Right atrium auricular region (tissue), 2 donors: Measurements from ENCODE around the gene CAPN13. TPM values are rescaled to one million over a fixed set of nuclear protein-coding genes. Genes with fewer than 3 reads are reported as not detected.

ENCODE experiments used
- DNase-seq: peaks from one replicate; pipeline ENCODE4 v3.0.0-alpha.2; 2019; ENCODE audit warnings: low spot score
- H3K27ac ChIP-seq, 2 donors: fragments of 200-600 bp; sonication (generic); 1 replicate in 1 of 2; 2 replicates in 1 of 2; pipeline ENCODE4 v1.5.1; 2016 to 2019
- H3K27me3 ChIP-seq, 2 donors: fragments of 200-600 bp; sonication (generic); one replicate each; pipeline versions ENCODE4 v1.5.1 to v1.6.0; 2017 to 2019
- H3K36me3 ChIP-seq: fragments of 200-600 bp; sonication (generic); one replicate; pipeline ENCODE4 v1.5.1; 2016
- H3K4me1 ChIP-seq, 2 donors: fragments of 200-600 bp; sonication (generic); one replicate each; pipeline versions ENCODE4 v1.5.1 to v1.6.0; 2017 to 2019
- H3K4me3 ChIP-seq, 2 donors: fragments of 200-600 bp; sonication (generic); 1 replicate in 1 of 2; 2 replicates in 1 of 2; pipeline ENCODE4 v1.5.1; 2017 to 2019; ENCODE audit warnings: mild to moderate bottlenecking in 1 of 2, moderate library complexity in 1 of 2
- H3K9me3 ChIP-seq, 2 donors: fragments of 200-600 bp; sonication (generic); one replicate each; pipeline ENCODE4 v1.5.1; 2019
- total RNA-seq, 2 donors: library from RNA; depleted of rRNA; stranded (reverse); fragments of >200 nt; gene quantifications; one replicate each; pipeline ENCODE4 v1.1.0, GENCODE V29; 2016
- TF ChIP-seq, protein P1 (sequence below), 2 donors: fragments of 200-600 bp; sonication (generic); IDR thresholded peaks; one replicate each; pipeline ENCODE4 v1.5.1; 2019; ENCODE audit warnings: antibody characterized with exemption in 2 of 2

The CAPN13 gene
- total RNA-seq, 2 donors from 2014 or later: not detected

DNA sequence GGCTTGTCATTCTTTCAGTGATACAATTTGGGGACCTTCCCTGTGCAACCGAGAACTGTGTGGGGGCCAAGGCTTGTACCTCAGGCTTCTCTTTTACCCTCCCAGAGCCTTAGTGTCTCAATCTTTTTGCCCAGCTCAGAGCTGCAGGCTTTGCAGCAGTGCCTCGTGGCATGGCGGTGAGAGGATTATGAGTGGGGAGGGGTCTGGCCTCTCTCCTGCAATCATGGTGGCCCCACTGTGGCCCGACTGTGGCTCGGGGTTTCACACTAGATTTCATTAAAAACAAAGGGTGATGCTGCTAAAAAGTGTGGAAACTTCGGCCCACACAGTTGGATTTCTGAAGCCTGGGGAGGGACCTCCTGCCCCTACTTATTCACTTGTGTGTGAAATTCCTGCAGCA, 75.5 kb downstream of the CAPN13 start:
- H3K4me1 ChIP-seq: no peaks in the 10 kb centered on the region
- no peaks in the 10 kb centered on the region for H3K27me3 ChIP-seq
- no peaks in the 10 kb centered on the region for H3K36me3 ChIP-seq
- TF ChIP-seq, protein P1, sequence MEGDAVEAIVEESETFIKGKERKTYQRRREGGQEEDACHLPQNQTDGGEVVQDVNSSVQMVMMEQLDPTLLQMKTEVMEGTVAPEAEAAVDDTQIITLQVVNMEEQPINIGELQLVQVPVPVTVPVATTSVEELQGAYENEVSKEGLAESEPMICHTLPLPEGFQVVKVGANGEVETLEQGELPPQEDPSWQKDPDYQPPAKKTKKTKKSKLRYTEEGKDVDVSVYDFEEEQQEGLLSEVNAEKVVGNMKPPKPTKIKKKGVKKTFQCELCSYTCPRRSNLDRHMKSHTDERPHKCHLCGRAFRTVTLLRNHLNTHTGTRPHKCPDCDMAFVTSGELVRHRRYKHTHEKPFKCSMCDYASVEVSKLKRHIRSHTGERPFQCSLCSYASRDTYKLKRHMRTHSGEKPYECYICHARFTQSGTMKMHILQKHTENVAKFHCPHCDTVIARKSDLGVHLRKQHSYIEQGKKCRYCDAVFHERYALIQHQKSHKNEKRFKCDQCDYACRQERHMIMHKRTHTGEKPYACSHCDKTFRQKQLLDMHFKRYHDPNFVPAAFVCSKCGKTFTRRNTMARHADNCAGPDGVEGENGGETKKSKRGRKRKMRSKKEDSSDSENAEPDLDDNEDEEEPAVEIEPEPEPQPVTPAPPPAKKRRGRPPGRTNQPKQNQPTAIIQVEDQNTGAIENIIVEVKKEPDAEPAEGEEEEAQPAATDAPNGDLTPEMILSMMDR (IDR thresholded peaks at IDR 0.05): no peak
- H3K27ac ChIP-seq: no peak overlapping the region
- H3K9me3 ChIP-seq: no peaks in the 10 kb centered on the region
- no peak overlapping the region for H3K4me3 ChIP-seq
- DNase-seq: no peak

DNA sequence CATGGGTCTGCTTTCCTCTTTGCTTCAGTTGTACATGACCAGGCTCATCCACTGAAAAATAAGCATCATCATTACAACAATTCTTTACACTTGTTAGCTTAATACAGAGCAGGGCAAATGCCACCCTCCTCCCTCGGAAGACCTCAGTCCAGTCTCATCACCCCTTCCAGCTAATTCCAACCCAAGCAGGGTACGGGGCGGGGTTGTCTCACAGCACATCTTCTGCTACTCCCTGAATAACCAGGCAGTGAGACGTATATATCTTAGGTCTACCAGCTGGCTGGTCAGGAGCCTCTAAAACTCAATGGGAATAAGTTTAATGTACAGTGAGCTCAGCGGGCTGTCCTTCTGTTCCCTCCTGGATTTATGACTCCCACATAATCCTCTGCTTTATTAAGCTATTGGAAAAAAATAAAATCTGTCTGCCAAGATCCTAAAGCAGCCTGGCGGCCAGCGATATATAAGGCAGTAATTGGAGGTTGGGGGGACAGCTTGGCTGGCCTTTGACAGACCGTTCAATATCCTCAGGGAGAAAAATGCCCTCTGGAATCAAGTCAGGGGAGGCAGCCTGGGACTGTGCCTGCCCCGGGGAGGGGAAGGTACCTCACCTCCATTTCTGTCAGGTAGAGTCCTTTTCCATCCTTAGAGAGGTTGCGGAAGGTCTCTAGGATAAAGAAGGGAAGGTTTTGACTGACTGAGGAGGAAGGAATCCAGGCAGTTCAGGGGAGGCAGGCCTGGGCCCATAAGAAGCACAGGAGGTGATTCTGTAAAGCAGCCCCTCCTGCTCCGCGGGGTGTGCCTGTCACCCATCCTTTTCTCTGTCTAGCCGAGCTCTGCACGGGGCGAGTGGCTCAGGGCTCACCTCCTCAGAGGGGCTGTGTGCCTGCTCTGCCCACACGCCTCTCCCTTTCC, 76.3 kb downstream of the CAPN13 start:
- H3K36me3 ChIP-seq: no peaks in the 10 kb centered on the region
- DNase-seq: no peak
- H3K27me3 ChIP-seq: no peaks in the 10 kb centered on the region
- H3K27ac ChIP-seq: no peak overlapping the region
- H3K9me3 ChIP-seq: no peaks in the 10 kb centered on the region
- TF ChIP-seq, protein P1 (IDR thresholded peaks at IDR 0.05): no peak
- H3K4me3 ChIP-seq: no peak overlapping the region
- H3K4me1 ChIP-seq: no peaks in the 10 kb centered on the region

GRCh38 chr2:30729031-30729430, 78.2 kb downstream of the CAPN13 start:
- H3K36me3 ChIP-seq: no peaks in the 10 kb centered on the region
- H3K27ac ChIP-seq: no peak overlapping the region
- H3K4me1 ChIP-seq: no peaks in the 10 kb centered on the region
- H3K4me3 ChIP-seq: no peak overlapping the region
- H3K9me3 ChIP-seq: no peaks in the 10 kb centered on the region
- DNase-seq: no peak
- TF ChIP-seq, protein P1 (IDR thresholded peaks at IDR 0.05): no peak
- no peaks in the 10 kb centered on the region for H3K27me3 ChIP-seq

GRCh38 chr2:30722936-30723725, 84.1 kb downstream of the CAPN13 start:
- peak; percentile 38 for DNase-seq
- H3K36me3 ChIP-seq: no peaks in the 10 kb centered on the region
- no peaks in the 10 kb centered on the region for H3K4me1 ChIP-seq
- H3K4me3 ChIP-seq: no peak overlapping the region
- TF ChIP-seq, protein P1 (IDR thresholded peaks at IDR 0.05): no peak
- H3K9me3 ChIP-seq: no peaks in the 10 kb centered on the region
- no peaks in the 10 kb centered on the region for H3K27me3 ChIP-seq
- no peak overlapping the region for H3K27ac ChIP-seq

GRCh38 chr2:30721668-30722647, 85.3 kb downstream of the CAPN13 start:
- DNase-seq: peak; percentile 44

More at GRCh38 chr2:30721668-30722647, 85.3 kb downstream of the CAPN13 start:
- Histone ChIP-seq H3K4me3 (no peak overlapping the region), H3K36me3 (no peaks in the 10 kb centered on the region), H3K4me1 (no peaks in the 10 kb centered on the region), H3K27ac (no peak overlapping the region), H3K27me3 (no peaks in the 10 kb centered on the region), H3K9me3 (no peaks in the 10 kb centered on the region)
- TF ChIP-seq, protein P1 (IDR thresholded peaks at IDR 0.05): no peak
